Measurements from ENCODE around the gene TST.
A peak's percentile ranks its signal among the peaks of the same experiment; 100 is the strongest.
"Not testable (repeated sequence)": the region's sequence is repeated elsewhere in the genome, so short reads cannot be mapped to it uniquely, and the experiment has no call there.

Gene TST

DNA sequence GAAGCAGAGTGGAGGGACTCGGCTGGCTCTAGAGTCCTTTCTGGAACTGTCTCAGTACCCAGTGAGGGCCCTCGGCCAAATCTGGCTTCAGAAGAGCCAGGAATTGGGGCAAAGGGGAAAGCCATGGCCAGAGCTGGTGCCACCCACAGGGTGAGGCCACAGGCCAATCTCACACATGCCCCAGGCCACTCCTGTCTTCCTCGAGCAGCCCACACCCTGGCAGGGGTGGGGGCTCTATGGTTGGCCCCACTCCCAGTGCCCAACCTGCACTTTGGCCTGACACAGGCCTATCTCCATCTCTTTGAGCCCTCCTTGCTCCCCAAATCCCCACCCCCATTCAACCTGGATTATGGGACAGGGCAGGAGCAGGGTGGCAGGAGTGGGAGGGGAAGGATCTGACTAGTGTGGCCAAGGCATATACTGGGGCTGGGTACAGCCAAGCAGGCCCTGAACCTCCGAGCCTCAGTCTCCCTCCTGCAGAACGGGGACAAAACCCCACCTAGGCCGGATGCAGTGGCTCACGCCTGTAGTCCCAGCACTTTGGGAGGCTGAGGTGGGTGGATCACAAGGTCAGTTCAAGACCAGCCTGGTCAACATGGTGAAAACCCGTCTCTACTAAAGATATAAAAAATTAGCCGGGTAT, 6.9 kb downstream of the TST start:
- DNase-seq = no peak

DNA sequence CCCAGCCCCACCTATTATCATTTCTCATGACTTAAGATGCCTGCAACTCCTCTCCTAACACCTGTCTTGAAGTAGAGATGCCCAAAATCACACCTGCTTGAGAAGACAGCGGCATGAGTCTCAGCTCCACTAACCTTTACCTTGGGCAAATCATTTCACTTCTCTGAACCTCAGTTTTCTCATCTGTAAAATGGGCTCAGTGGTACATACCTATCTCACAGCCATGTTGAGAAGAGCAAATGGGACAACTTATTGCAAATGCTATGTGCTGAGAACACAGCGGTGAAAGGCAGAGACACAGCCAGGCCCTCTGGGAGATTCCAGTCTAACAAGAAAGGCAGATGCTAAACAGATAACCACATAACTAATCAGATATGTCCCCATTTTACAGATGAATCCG, 7.8 kb downstream of the TST start:
- DNase-seq = no peak

DNA sequence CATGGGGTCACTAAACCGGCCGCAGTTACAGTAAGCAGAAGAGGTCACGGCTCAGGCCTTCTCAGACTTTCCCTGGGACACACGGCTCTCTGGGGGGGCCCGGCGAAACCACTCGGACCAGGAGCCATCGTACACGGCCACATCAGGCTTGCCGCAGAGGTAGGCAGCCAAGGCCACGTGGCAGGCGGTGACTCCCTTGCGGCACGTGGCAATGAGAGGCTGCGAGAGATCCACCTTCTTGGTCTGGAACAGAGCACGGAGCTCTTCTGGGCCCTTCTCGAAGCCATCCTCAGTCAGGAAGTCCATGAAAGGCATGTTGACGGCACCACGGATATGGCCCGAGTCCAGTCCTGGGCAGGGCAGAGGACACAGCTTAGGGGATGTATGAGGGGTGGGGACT, 8.3 kb downstream of the TST start:
- no peak for DNase-seq

DNA sequence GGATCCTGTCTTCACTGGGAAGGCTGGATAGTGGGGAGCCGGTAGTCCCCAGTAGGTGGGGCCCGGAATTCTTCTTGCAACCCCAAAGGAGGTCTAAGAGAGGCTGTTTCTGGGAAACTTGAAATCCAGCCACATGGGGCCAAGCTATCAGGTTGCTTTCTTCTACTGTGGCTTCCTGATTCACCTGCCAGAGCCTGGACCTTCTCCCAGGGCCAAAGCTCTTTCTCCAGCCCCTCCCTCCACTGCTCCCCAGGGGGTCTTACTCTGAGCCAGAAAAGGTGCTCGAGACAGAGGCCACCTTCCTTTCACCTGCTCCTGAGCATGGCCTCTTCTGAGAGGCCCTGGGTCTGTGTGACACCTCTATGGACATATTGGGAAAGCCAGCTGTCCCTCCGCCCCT, 9.1 kb downstream of the TST start:
- DNase-seq = no peak

DNA sequence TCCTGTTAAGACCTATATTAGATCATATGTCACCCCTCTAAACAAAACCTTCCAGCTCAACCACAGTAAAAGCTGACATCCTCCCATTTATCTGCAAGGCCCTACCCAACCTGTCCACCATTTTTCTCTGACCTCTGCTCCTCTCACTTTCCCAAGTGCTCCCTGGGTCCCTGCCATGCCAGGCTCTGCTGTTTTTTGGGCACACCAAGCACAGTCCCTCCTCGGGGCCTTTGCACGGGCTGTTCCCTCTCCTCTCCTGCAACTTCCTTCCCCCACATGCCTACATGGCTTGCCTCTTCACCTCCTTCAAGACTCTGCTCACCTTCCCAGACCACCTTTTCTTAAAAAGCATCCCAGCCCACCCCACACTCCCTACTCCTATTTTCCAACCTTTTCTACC, 9.8 kb downstream of the TST start:
- no peak for DNase-seq

DNA sequence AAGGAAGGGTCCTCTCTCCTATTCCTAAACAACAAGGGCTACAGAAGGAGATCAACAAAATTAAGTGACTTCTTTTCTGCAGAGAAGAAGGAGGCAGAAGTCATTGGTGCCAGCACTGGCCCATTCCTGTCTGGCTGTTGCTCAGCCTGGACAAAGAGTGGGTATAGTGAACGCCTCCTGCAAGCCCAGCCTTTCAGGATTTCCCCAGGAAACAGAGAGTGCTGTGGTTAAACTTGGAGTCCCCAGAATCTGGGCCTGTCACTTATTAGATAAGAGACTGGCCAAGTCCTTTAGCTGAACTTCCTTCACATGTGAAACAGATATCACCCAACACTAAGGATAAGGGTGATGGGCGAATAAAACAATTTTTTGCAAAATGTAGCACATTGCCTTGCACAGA, 10.9 kb downstream of the TST start:
- DNase-seq = no peak

DNA sequence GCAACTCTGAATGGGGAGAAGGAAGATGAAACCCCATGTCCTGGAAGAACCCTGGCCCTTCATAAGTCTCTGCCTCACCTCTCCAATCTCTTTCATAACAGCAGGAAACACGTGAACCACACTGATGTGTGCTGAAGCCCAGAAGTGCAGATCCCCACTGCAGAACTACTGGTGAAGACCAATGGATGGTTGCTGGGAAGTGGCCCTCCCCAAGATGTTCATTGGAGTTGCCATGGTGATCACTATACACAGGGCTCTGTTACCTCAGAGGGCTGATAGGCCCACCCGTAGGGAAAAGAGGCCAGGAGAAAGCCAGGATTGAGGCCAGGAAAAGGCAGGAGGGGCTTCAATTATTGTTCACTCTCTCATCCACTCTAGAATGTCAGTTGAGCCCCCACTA, 11.6 kb downstream of the TST start:
- DNase-seq = no peak

DNA sequence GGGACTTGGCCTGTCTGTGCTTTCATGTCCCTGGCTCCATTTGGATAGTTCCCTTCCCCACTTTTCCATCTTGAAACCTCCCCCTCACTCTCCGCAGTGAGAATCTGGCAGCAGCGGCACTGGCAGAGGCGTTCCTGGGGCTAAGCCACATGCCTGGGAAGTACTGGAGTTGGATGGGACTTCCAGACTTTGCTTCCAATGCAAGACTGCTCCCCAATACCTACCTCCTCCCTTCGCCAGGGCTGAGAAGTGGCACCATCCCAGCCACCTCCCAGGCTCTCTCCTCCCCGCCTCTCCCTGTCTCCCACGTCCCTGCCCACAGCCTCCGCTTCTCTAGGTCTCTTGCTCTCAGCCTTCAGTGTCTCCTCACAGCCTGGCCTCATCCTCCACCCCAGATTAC, 16.6 kb downstream of the TST start:
- DNase-seq = no peak

DNA sequence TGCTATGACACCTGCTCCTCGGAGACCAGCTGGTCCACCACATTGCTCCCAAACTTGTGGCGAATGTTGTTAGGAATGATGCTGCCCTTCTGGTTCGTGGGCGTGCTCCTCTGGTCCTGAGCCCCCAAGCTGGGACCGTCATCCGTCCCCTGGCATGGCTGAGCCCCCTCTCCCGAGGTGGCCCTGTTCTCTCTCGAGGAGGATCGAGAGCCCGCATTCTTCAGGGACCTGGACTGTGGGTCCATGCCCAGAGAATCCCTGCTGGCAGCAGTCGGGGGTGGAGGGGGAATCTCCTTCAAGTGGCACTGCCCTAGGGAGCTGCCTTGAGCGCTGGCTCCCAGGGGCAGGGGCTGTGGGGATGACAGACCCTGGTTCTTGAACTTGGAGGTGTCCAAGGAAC, 17.4 kb downstream of the TST start:
- no peak for DNase-seq

DNA sequence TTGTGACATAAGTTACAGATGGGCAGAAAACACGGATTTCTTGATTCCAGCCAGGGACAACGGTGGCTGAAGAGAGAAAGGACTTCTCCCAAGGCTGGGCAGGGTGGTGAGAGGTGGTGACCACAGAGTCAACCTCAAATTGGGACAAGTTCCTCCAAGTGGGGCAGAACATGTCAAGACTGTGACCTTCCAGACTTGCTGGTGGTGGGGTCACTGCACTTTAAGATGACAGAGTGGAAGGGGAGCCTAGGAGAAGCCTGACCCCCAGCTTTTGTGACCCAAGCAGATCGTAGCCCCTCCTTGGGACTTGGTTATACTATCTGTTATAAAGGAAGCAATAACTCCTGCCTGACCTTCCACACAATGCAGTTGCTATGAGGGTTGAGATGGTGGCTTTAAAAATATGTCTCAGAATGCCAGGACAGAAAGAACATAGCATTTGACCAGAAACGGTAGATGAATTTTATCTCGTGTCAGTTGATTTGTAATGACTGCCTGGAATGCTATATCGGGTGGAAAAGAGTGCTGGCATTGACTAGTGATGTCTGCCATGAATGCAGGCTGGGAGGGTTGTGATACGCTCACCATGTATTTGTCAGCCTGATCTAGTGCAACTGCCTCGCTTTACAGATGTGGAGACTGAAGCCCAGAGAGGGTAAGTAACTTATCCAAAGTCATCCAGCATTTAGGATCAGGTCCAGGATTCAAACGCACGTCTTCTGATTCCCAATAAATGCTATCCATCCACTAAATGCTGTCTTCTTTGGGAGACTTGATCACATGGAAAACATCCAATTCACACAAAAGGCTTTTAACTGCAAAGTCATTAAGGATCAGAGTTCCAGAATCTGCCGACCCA, 18.3 kb downstream of the TST start:
- DNase-seq = no peak

DNA sequence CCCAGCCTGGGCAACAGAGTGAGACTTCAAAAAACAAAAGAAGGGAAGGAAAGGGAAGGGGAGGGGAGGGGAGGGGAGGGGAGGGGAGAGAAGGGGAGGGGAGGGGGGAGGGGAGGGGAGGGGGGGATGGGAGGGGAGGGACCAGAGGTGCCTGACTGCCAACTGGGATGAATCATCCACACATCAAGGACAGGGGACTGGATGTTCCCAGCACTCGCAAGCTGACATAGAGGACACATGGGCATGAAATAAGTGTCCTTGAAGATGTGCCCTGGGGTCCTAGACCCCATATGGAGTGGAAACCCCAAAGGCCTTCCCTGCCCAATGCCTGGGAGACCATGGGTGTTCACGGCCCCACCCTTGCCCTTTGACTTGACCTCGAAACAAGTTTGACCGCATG, 19.8 kb downstream of the TST start:
- DNase-seq = no peak

DNA sequence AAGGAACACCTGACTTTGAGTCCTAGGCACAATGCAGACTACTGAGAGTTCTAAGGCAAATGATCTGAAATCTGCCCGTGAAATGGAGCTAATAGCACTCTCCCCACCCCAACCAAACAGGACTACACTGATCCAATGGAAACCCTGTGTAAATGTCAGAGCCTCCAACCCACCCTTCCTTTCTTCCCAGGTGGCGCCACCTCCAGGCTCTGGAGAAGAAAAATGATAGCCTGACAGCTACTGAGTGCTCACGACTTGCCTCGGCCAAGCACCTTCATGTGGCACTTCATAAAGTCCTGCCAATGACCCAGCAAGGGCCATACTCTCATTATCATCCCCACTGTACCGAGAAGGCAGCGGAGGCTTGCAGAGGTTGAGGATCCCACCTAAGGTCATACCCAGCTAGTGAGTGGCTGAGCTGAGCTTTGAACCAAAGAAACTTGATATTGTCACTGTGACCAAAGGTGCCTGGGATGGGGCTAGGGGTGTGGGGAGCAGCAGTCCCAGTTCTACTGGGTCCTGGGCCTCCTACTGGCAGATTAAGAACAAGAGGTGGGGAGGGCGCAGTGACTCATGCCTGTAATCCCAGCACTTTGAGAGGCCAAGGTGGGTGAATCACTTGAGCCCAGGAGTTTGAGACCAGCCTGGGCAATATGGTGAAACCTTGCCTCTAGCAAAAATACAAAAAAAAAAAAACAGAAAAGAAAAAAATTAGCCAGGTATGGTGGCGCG, 20.5 kb downstream of the TST start:
- DNase-seq = no peak

DNA sequence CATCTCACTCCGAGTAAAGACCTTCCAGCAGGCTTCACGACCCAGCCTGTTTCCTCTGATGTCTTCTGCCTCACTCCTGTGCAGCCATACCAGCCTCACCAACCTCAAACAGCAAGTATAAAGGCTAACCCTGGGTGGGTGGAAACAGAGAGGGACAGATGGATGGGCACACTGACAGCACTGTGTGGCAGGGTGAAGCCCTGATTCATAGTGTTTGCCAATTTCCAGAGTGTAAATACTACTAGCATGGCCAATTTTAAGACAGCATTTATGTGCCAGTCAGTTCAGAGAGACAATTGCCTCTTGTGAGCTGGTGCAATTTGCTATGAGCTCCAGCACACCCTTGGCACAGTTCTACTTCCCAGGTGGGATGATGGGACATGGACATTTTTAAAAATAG, 21.5 kb downstream of the TST start:
- DNase-seq = no peak

DNA sequence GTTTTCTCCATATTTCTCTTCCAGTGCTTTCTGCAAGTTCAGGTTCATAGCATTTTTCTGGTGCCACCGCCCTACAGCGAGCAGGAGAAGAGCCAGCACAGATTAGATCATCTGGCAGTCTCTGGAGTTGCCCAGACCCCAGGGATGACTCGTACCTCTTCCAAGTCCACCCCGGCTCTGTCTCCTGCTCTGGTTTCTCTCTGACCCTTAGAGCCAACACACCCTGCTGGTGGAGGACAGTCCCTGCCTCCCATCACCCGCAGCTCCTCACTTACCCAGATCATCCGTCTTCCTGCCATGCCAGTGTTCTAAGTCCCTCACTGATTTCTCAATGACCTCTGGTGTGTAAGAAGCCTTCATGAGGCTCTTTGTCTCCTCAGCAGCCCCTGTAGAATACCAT, 28.0 kb downstream of the TST start:
- no peak for DNase-seq

DNA sequence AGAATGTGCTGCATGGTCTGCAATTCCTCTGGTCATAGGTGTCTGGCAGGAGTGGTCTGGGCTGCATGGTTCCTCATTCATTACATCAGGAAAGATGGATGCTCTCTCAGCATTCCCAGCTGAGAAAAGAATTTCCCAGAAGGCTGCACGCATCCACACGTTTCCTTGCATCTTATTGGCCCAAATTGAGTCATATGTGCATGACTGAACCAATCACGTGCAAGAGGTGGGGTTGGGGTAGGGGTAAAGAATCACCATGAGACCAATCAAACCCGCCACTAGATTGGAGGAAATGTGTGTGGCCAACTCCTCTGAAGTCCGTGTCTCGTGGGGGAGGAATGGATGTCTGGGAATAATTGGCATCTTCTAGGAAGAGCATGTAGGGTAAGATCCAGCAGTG, 28.8 kb downstream of the TST start:
- DNase-seq = no peak

DNA sequence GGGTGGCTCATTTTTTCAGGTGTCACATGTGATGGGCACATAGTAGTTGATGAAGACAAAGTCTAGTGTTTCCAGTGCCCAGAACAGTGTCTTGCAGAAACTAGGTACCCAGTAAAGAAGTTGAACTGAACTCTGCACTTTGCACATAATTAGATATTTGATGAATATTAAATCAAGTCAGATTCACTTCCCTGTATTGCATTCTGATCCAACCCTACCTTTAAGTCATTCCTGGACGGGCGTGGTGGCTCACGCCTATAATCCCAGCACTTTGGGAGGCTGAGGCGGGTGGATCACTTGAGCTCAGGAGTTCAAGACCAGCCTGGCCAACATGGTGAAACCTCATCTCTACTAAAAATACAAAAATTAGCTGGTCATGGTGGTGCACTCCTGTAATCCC, 30.2 kb downstream of the TST start:
- DNase-seq = not testable (repeated sequence)

DNA sequence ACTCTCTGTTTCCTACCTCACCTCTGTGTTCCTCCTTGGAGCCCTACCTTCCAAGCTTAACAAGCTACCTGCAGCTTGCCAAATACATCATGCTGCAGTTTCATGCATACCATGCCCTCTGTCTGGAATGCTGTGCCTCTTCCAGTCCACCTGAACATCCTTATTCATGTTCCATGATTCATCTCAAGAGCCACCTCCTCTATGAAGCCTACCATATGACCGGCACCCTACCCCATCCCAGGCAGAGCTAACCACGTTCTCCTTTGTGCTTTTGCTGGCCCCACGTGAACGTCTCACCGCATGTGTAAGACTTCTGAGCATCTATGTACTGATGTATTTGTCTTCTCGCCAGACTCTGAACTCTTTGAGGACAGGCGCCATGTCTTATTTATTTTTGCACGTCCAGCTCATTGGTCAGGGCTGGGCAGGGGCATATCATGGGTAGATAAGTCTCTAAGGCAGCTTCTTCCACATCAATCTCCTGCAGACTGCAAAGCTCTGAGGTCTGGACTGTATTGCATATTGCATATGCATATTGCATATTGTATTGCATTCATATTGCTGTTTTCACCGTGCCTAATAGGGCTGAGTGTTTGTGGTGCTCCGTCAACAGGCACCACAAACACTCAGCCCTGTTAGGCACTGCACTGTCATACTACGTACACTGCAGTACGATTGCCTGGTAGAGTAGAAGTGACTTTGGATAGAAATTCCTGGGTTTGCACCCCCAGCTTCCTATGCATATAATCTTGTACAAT, 31.0 kb downstream of the TST start:
- no peak for DNase-seq

DNA sequence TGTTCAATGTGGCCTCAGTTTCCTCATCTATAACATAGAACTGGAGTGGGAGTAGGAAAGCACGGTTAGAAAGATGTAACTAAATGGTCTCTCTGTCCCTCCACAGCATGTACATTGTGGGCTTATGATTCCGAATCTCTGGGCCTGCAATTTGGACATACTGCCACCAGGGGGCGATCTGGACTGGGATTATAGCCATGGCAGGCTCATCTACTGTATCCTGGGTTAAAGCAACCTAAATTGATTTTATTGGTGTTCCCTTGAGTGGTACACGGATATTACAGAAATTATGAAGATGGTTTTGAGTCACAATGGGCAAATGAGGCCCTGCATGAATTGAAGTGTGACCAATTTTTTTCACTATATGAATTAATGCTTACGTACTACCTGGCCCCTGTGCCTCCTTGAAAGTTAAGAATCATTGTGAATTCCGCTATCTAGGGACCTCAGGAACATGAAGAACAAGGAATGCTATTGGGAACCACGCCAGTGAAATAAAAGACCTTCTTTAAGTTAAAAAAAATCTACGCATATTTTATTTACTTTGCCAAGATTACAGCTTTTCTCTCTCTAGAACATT, 32.9 kb downstream of the TST start:
- DNase-seq = peak; percentile 18

DNA sequence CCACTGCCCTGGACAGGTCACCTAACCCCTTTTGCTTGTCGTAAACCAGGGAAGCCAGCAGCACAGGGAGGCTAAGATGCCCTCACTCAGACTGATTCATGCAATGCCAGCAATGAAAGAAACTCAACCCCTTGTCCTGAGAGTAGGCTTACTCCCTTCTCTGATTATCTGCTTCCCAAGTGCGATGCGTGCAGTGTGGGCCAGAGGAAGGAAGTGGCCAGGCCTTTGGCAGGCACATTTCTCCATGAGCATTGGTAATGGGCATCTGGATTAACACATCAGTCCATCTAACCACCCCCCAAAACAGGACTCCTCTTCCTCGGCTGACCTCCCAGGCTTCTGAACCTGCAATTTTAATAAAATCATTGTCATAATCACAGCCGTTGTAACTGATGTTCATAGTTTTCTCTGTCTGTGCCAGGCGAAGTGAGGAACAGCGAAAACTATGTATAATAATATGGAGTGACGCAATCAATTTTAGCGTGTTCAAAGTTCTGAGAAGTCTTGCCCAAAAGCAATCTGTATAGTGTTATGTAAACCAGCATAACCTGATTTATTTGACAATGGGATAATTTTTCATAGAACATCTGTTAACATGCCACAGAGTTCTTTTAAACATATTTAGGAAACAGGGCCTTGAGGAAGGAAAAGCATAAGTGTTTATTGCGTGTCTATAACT, 33.9 kb downstream of the TST start:
- no peak for DNase-seq

DNA sequence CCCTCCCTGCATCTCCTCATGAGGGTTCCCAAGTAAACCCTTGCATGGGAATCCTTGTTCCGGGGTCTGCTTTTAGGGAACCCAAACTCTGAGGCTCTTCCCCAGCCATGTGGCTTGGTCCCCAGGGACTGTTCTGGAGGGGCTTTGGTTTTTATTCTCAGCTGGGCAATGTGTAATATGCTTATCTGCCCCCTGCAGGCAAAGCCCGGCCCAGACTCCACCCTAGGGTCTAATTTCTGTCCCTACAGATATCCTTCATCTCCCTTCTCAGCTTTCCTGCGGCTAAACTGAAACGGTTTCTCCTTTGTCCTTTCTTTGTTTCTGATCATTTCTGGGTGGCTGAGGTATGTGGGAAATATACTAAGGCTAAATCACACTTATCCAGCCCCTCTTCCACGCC, 37.1 kb downstream of the TST start:
- DNase-seq = no peak

DNA sequence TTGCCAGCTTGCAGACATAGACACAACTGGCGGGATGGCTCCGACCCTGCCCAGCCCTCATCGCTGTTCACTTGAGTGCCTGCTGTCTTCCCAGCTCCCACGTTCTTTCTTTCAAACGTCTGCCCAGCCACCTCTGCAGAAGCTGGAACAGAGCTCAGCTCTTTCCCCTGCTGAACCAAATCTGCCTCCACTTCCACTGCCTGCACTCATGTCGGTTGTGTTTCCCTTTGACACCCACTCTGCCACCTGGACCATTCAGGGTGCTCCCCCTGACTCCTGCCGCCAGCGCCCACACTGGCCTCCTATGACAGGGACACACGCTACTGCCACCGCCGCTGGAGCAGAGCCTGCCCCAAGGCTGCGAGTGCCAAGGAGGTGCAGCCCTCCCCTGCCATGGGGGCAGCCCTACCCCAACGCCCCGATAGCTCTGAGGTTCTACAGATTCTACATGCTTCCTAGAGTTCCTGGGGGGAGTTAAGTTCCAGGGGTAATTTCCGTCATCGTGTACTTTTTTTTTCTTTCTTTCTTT, 37.9 kb downstream of the TST start:
- no peak for DNase-seq
